ENCODE measurements around the gene PIGZ. TPM values are rescaled to one million over a fixed set of nuclear protein-coding genes. Genes with fewer than 3 reads are reported as not detected.

PIGZ gene, protein sequence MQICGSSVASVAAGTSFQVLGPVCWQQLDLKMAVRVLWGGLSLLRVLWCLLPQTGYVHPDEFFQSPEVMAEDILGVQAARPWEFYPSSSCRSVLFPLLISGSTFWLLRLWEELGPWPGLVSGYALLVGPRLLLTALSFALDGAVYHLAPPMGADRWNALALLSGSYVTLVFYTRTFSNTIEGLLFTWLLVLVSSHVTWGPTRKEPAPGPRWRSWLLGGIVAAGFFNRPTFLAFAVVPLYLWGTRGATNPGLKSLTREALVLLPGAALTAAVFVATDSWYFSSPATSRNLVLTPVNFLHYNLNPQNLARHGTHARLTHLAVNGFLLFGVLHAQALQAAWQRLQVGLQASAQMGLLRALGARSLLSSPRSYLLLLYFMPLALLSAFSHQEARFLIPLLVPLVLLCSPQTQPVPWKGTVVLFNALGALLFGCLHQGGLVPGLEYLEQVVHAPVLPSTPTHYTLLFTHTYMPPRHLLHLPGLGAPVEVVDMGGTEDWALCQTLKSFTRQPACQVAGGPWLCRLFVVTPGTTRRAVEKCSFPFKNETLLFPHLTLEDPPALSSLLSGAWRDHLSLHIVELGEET
- 100 to 1,000 TPM; 143 to 541 (median 233) TPM for total RNA-seq

DNA sequence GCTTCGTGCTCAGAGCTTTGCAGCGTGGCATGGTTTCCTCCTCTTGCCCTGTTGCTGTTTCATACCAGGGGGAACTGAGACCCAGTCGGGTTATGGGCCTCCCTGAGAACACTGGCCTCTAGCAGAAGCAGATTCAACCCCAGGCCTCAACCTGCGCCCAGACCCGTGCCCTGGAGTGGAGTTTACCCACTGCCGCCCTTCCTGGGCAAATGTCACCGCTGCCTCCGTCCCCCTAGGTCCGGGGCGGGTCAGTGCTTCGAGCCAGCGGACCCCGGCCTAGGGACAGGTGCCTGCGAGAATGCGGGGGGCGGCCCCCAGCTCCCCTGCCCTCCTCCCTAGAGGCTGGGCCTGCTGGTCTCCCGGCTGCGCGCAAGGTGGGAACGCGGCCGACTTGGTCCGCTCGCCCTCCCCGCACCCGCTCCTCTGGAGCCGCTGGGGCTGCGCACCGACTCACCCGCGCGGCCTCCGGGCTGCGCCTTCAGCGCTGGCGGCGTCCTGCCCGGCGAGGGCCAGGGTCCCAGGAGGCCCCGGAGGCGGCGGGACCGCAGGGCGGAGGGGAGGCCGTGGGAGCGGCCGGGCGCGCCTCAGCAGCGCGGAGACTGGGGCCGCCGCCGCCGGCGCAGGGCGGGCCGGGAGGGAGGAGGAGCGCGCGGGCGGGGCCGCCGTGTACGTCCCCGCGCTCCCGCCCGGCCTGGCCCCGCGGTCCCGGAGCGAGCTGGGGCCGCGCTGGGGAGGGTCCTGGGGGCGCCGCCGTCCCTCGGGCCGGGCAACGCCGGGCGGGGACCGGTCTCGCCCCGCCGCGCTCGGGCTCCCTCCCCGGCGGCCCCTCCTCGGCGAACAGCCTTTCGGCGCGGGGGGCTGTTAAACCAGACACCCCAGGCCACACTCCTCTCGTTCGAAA is at the start of gene PIGZ:
Gene PIGZ, minus strand, starts transcription at position 601 of the 901 bp plus-strand sequence. CDS start 16,802 bp downstream, outside the sequence.
- peak; percentile 64 for DNase-seq
- H3K4me1 ChIP-seq, result peaks cover 7 to 51% (median 21%) of the 10 kb centered on the region in 4 donors
- no peak for TF ChIP-seq POLR2A (IDR thresholded peaks at IDR 0.05)
- TF ChIP-seq, protein P1, sequence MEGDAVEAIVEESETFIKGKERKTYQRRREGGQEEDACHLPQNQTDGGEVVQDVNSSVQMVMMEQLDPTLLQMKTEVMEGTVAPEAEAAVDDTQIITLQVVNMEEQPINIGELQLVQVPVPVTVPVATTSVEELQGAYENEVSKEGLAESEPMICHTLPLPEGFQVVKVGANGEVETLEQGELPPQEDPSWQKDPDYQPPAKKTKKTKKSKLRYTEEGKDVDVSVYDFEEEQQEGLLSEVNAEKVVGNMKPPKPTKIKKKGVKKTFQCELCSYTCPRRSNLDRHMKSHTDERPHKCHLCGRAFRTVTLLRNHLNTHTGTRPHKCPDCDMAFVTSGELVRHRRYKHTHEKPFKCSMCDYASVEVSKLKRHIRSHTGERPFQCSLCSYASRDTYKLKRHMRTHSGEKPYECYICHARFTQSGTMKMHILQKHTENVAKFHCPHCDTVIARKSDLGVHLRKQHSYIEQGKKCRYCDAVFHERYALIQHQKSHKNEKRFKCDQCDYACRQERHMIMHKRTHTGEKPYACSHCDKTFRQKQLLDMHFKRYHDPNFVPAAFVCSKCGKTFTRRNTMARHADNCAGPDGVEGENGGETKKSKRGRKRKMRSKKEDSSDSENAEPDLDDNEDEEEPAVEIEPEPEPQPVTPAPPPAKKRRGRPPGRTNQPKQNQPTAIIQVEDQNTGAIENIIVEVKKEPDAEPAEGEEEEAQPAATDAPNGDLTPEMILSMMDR (IDR thresholded peaks at IDR 0.05), result no peak
- TF ChIP-seq EP300 (IDR thresholded peaks at IDR 0.05; ENCODE audit: low read depth), result no peak
- peak in 1 of 3 donors; percentile 28 for TF ChIP-seq POLR2AphosphoS5 (IDR thresholded peaks at IDR 0.05)
- peak within 1 kb of the TSS; percentile 84 to 93 (median 89) for H3K27ac ChIP-seq
- 4% methylated on average over 52 of the region's 98 CpGs; no CpG with 5 or more reads in 1 of the 2 donors for WGBS, 2 donors (ENCODE audit: low coverage in 1 of 2)
- in situ Hi-C loops (cut with MboI; ENCODE audit: low pct_ligation_motif_present in 1 of 4, low pct_unique_long_range_greater_than_20kb in 1 of 4, low sequenced_read_pairs in 3 of 4) (loop anchor here in 2 of 4 donors (25.0 kb wide), 2 partner anchors 131 to 356 kb away; no protein-coding TSS in a partner anchor), intact Hi-C loops (cut with DNase I; ENCODE audit: low total_unique reads) (loop anchor here (2.0 kb wide), 1 partner anchor 124 kb away; no protein-coding TSS in a partner anchor)
- peak within 1 kb of the TSS; percentile 72 to 96 (median 81) for H3K4me3 ChIP-seq
- no peaks in the 10 kb centered on the region for H3K27me3 ChIP-seq
- no peaks in the 10 kb centered on the region for H3K9me3 ChIP-seq
- H3K36me3 ChIP-seq, result no peaks in the 10 kb centered on the region

DNA sequence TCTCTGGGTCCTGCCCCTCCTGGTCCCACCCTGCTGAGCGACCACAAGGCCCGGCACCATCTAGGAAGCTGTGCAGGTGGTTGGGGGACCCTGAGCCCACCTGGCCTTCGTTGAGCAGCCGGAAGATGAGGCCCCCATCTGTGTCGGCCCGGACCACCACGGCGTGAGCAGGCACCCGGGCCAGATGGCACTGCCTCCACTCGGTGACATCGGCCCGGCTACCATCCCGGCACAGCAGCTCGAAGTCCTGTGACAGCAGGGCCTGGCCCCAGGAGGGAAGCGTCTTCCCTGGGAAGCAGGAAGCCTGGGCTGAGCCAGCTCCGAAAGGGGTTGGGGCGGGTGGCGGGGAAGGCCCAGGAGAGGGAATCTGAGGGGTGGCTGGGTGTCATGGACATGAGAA is 48.4 kb upstream of the PIGZ start:
- DNase-seq, result no peak
- Histone ChIP-seq H3K4me1 (no peaks in the 10 kb centered on the region), H3K9me3 (no peaks in the 10 kb centered on the region), H3K27me3 (no peaks in the 10 kb centered on the region), H3K27ac (no peak overlapping the region), H3K4me3 (no peak overlapping the region), H3K36me3 (no peaks in the 10 kb centered on the region)
- WGBS, 2 donors (ENCODE audit: low coverage in 1 of 2), result 87 to 100% methylated on average over 1 to 12 of the region's 18 CpGs
- in situ Hi-C loops (cut with MboI; ENCODE audit: low pct_ligation_motif_present in 1 of 4, low pct_unique_long_range_greater_than_20kb in 1 of 4, low sequenced_read_pairs in 3 of 4), result no loop called here
- no peak for TF ChIP-seq POLR2AphosphoS5 (IDR thresholded peaks at IDR 0.05)
- TF ChIP-seq POLR2A (IDR thresholded peaks at IDR 0.05), result no peak
- no peak for TF ChIP-seq EP300 (IDR thresholded peaks at IDR 0.05; ENCODE audit: low read depth)
- TF ChIP-seq, protein P1 (IDR thresholded peaks at IDR 0.05), result no peak
- intact Hi-C loops (cut with DNase I; ENCODE audit: low total_unique reads), result no loop called here

DNA sequence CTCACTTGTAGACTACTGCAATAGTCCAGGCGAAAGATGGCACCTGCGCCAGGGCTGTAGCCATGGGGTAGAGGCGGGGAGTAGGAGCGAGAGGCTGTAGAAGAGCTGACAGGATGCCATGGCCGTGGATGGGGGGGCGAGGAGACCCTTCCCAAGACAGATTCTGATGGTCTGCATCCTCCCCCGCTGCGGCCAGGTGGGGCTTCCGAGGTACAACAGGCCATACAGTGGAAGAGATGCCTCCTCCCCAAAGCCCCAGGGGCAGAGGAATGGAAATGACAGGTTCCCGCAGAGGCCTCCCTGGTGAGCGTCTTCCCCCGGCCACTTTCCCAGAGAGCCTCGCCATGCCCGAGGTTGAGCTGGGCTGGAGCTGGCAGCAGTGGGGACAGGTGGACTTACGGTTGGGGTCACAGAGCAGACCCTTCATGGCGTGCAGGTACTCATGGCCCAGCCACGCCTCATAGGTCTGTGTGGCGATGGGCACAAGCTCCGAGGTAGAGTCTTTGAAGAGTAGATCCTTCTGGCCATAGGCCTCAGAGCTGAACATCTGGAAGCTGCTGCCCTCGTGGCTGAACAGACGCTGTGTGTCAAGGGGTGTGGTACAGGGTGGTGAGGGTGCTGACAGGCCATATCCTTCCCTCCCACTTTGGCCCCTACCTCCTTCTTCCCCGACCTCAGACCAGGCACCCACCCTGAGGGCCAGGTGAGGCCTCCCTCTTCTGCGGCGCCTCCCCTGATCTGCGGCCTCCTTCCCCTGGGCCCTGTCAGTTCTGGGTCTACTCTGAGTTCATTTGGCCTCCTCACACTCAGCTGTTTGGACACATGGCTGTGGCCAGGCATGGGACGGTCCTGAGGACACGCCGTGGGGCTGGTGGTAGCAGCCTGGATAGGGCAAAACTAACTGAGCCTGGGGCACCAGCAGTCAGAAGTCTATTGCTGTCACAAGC is 47.4 kb upstream of the PIGZ start:
- in situ Hi-C loops (cut with MboI; ENCODE audit: low pct_ligation_motif_present in 1 of 4, low pct_unique_long_range_greater_than_20kb in 1 of 4, low sequenced_read_pairs in 3 of 4) (no loop called here), intact Hi-C loops (cut with DNase I; ENCODE audit: low total_unique reads) (no loop called here)
- Histone ChIP-seq H3K27ac (no peak overlapping the region), H3K4me1 (no peaks in the 10 kb centered on the region), H3K9me3 (no peaks in the 10 kb centered on the region), H3K36me3 (no peaks in the 10 kb centered on the region), H3K27me3 (no peaks in the 10 kb centered on the region), H3K4me3 (no peak overlapping the region)
- TF ChIP-seq, protein P1 (IDR thresholded peaks at IDR 0.05), result no peak
- TF ChIP-seq EP300 (IDR thresholded peaks at IDR 0.05; ENCODE audit: low read depth) (no peak), POLR2A (IDR thresholded peaks at IDR 0.05) (no peak), POLR2AphosphoS5 (IDR thresholded peaks at IDR 0.05) (no peak)
- DNase-seq, result no peak
- 90% methylated on average over 4 to 27 of the region's 28 CpGs for WGBS, 2 donors (ENCODE audit: low coverage in 1 of 2)
